ENCODE measurements around the gene MARCO.

GRCh38 chr2:119013671-119014070 is 71.7 kb downstream of the MARCO start:
- TF ChIP-seq CTCF (optimal IDR thresholded peaks at IDR 0.05 in 1 of 3, IDR thresholded peaks at IDR 0.05 in 1 of 3, conservative IDR thresholded peaks at IDR 0.05 in 1 of 3; ENCODE audit: extremely low read depth in 1 of 3, insufficient read depth in 2 of 3, low read length in 3 of 3) (no peak), EZH2 (IDR thresholded peaks at IDR 0.05; ENCODE audit: low read length) (no peak)

Measured in keratinocyte (primary cell).